ENCODE data around the gene TCEAL6. TPM values are rescaled to one million over a fixed set of nuclear protein-coding genes. Genes with fewer than 3 reads are reported as not detected.
"Not testable (repeated sequence)": the region's sequence is repeated elsewhere in the genome, so short reads cannot be mapped to it uniquely, and the experiment has no call there.

Gene TCEAL6
- not detected for total RNA-seq

DNA sequence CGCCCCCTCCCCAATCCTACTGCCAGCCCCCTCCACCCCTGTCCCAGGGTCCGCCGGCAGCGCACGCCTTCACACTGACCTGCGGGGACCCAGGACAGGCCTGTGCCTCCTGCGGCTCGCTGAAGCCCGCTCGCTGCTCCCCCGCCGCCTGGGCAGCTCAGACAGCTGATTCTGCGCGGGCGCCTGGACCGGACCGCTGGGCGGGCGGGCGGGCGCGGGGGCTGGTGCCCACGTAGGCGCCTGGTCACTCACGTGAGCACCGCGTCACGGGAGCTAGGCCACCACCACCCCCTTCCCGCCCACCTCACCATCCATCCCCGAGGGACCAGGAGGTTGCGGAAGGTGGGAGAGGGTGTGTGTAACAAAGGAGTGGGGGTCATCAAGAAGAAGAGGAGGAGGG, at the start of gene TCEAL6:
TSS of gene TCEAL6 (minus strand) at position 208 of the 400 bp plus-strand sequence.
- not testable (repeated sequence) for TF ChIP-seq CTCF (IDR thresholded peaks at IDR 0.05; ENCODE audit: low read depth)

DNA sequence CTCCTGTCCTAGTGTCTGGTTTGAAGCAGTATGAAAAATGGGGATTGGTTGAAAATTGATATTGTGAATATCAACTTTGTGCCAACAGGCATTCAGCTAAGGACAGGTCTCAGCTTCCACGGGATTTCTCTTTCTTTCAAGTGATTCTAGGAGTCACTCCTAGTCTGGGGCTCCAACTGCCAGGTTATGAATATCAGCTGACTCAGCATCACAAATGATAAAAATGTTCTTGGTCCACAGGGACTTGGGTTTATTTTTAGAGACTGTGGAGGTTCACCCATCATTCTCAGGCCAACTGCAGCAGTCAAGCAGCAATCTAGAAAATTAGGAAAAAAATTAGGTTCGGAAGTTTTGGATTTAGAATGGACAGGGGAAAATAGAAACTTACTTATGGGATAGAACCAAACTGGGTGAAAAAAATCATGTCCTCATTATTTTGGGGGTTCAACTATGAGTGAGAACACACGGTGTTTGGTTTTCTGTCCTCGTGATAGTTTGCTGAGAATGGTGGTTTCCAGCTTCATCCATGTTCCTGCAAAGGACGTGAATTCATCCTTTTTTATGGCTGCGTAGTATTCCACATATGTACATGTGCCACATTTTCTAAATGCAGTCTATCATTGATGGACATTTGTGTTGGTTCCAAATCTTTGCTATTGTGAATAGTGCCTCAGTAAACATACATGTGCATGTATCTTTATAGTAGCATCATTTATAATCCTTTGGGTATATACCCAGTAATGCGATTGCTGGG, 43.9 kb upstream of the TCEAL6 start:
- no peak for TF ChIP-seq CTCF (IDR thresholded peaks at IDR 0.05; ENCODE audit: low read depth)

- TF ChIP-seq CTCF (IDR thresholded peaks at IDR 0.05; ENCODE audit: low read depth) = no peak
Observed at GRCh38 chrX:102155806-102156179, 13.5 kb upstream of the TCEAL6 start, which contains the start of gene BEX5. TSS of gene BEX5 (minus strand) at chrX:102155977. CDS start at chrX:102154265, 1,712 bp downstream.

GRCh38 chrX:102154900-102155805, 12.9 kb upstream of the TCEAL6 start:
- no peak for TF ChIP-seq CTCF (IDR thresholded peaks at IDR 0.05; ENCODE audit: low read depth)

DNA sequence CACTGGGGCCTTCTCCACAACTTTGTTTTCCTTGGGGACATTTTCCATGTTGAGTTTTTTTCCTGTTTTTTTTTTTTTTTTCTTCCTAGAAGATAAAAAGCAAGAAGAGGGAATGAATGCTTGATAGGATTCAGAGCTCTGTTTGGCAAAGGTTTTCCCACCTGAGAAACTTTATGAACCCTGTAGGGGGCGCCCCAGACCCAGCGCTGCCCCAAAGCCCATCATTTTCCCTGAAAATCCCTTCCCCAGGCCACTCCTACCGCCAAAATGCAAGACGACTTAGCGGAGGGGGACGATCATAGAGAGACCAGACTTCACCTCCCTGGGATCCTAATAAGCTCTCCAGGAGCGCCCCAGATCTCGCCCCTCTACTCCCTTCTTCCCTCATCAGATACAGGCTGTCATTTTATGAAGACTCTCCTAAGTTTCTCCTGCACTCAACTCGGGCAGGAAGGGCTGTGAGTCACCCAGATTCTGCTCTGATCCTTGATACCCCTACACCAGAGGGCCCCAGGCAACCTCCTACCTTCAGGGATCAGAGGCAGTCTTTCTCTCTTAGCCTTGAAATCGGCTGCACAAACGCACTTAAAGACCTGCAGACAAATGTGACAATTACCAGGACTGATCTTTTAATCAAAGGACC, 12.1 kb upstream of the TCEAL6 start:
- TF ChIP-seq CTCF (IDR thresholded peaks at IDR 0.05; ENCODE audit: low read depth) = no peak

- TF ChIP-seq CTCF (IDR thresholded peaks at IDR 0.05; ENCODE audit: low read depth) = no peak
Observed at GRCh38 chrX:102138064-102138463, 4.2 kb downstream of the TCEAL6 start.

DNA sequence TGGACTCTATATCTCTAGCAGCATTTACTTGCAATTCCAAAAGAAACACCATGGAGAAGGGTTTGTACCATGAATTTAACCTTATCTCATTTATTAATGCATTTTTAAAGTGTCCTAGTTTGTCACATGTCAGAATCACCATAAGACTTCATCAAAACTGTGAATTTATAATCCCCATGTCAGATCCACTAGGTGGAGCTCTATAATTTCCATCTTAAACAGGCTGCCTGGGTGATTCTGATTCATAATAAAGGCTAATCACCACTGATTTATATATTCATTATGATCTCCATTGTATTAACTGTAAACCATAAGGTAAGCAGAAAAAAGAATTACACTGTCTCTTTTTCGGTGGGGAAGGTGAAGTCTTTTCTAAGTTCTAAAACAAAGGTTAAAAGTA, 12.8 kb downstream of the TCEAL6 start:
- no peak for TF ChIP-seq CTCF (IDR thresholded peaks at IDR 0.05; ENCODE audit: low read depth)
